PC-3 (cell line): ENCODE measurements around the gene FBXO10.

ENCODE experiments used
- EZH2 ChIP-seq: fragments of 300-600 bp; sonication (generic); IDR thresholded peaks from one replicate; pipeline ENCODE4 v1.6.1; 2017; ENCODE audit warnings: antibody characterized with exemption, mild to moderate bottlenecking, low read length; ENCODE audit not compliant: unreplicated experiment
- EZH2phosphoT487 ChIP-seq: fragments of 300-600 bp; sonication (generic); IDR thresholded peaks from 2 replicates; pipeline ENCODE4 v1.6.1; 2018; ENCODE audit warnings: mild to moderate bottlenecking, antibody characterized with exemption, low read length, borderline replicate concordance
- TF ChIP-seq, protein P1 (sequence below): fragments of 300-600 bp; sonication (generic); conservative IDR thresholded peaks from 2 replicates; pipeline ENCODE4 v1.5.1; 2017; ENCODE audit warnings: antibody characterized with exemption, low read depth, mild to moderate bottlenecking, low read length

DNA sequence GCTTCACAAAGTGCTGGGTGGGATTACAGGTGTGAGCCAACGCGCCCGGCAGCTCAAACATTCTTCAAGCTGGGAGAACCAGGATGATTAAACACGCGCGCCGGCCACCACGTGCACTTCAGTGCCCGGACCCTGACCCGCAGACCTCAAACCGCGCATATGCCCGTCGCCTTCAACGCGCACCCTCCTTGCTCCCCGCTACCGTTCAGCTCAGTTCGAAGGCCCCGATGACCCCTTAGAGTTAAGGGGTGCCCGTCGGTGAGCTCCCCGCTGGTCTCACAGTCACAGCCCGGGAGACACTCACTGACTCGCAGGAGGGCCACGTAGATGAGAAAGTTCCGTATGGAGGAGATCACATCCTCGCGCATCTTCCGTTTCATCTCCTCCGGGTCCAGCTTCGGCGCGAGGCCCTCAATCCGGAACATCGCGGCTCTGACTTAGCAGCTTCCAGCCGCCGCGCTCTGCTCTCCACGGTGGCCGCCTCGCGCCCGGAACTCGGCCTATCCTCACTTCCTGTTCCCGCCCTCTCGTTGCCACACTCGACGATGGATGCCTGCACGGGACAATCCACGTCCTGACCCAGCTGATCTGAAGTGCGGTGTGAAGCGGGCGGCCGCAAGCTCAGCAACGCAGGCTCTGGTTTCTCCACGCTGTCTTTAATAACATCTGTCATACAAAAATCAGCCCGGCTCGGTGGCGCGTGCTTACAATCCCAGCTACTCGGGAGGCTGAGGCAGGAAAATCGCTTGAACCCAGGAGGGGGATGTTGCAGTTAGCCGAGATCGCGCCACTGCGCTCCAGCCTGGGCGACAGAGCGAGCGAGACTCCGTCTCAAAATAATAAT is 16.1 kb upstream of the FBXO10 start, which contains the start of gene TOMM5:
- TF ChIP-seq, protein P1, sequence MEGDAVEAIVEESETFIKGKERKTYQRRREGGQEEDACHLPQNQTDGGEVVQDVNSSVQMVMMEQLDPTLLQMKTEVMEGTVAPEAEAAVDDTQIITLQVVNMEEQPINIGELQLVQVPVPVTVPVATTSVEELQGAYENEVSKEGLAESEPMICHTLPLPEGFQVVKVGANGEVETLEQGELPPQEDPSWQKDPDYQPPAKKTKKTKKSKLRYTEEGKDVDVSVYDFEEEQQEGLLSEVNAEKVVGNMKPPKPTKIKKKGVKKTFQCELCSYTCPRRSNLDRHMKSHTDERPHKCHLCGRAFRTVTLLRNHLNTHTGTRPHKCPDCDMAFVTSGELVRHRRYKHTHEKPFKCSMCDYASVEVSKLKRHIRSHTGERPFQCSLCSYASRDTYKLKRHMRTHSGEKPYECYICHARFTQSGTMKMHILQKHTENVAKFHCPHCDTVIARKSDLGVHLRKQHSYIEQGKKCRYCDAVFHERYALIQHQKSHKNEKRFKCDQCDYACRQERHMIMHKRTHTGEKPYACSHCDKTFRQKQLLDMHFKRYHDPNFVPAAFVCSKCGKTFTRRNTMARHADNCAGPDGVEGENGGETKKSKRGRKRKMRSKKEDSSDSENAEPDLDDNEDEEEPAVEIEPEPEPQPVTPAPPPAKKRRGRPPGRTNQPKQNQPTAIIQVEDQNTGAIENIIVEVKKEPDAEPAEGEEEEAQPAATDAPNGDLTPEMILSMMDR = no peak
- TF ChIP-seq EZH2phosphoT487 (no peak), EZH2 (no peak)
